Renal cortex interstitium (tissue), 11 donors: Measurements from ENCODE around the gene R3HDM2. TPM values are rescaled to one million over a fixed set of nuclear protein-coding genes. Genes with fewer than 3 reads are reported as not detected.
A peak's percentile ranks its signal among the peaks of the same experiment; 100 is the strongest.

Source experiments
- DNase-seq, 11 donors: peaks; one replicate each; pipeline ENCODE4 v3.0.0-alpha.2; 2013; ENCODE audit warnings: low read depth in 9 of 11, low spot score in 4 of 11; ENCODE audit errors: extremely low read depth in 1 of 11
- polyA plus RNA-seq, 3 donors: library from polyadenylated mRNA; unstranded; fragments of 120-200 nt; gene quantifications; one replicate each; pipeline ENCODE4 v1.2.1, GENCODE V29; 2013; ENCODE audit not compliant: insufficient read length in 3 of 3

Gene R3HDM2
- polyA plus RNA-seq, 3 donors = 62.4 to 109 (median 81.4) TPM

GRCh38 chr12:57240926-57241401, 189.9 kb downstream of the R3HDM2 start:
- no peak for DNase-seq

- DNase-seq = no peak
Observed at GRCh38 chr12:57240066-57240921, 190.5 kb downstream of the R3HDM2 start.

DNA sequence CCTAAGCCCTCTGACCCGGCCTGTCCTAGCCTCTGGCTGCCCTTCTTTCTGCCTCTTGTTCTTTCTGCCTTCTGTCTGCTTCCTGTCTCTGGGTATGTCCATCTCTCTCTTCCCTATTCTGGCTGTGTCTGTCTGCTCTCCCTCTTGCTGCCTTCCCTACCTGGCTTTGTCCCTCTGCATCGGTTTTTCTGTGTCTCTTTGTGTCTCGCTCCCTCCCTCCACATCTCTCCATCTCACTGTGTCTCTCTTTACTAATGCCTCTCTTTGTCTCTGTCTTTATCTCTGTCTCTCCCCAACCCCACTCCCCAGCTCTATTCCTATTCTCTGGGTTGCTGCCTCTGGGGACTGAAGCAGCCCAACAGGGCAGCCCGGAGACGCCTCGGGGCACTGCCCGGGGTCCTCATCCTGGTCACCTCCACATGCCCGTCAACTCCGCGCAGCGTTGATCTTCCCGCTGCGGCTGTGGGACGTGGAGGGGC, 191.2 kb downstream of the R3HDM2 start:
- DNase-seq = no peak

- DNase-seq = peak in 9 of 11 donors; percentile 59 to 85 (median 73)
Observed at GRCh38 chr12:57238854-57239554, 191.8 kb downstream of the R3HDM2 start.

- DNase-seq = no peak
Observed at GRCh38 chr12:57237932-57238853, 192.7 kb downstream of the R3HDM2 start.

DNA sequence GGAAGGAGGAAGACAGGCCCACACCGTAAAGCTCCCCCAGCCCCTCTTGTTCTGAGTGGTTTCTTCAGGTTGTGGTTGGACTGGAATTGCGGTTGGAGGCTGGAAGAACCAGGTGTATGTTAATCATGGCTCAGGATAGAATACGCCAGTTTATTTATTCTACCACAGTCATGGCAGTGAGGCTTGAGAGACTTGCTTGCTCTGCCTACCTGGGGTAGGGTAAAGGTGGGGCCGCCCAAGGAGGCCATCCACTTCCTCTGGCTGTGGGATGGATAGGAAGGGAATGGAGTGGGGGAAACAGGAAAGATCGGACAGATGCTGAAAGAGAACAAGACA, 193.3 kb downstream of the R3HDM2 start:
- DNase-seq = no peak

DNA sequence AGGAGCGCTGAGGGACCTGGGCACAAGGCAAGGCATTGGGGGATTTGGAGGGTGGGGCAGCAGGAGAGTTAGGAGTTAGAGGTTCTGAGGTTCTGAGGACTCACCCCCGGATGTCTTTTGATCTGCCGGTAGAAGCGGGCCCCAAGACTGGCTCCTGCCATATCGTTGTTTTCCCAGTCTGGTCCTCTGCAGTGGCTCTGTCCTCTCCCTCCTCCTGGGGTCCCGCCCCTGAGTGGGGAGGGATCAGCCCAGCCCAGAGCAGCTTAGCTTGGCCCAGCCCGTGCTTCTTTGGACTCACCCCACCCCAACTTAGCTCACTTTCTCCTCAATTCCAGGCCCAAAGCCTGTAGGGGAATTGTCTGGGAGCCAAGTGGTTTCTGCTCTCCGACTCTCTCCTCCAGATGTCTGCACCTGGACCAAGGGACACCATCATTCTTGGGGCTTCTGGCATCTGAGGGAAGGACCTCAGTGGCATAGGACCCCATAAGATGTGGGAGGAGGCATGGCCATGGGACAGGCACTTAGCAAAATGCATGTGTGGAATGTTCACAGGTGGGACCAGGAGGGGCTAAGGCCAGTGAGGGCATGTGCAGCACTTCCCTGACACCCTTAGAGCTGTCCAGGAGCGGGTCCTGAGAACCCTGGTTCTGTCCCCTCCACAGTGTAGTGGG, 193.8 kb downstream of the R3HDM2 start:
- DNase-seq = no peak

GRCh38 chr12:57236201-57236924, 194.5 kb downstream of the R3HDM2 start:
- no peak for DNase-seq

DNA sequence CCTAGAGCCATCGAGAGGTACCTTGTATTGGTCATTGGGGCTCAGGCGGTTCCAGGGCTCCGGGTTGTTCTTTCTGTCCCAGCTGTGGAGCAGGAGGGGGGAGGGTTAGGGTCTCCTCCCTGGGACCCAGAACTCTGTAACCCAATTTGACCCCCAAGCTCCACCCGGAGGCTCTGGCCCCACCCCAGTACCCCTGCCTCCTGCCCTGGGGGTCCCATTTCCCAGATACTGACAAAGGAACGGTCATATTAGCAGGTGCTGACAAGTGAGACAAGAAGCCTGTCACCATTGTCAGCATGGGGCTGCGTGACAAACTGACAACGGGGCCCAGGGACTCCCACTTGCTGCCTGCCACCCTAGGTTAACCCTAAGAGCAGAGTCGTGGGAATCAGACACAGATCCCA, 195.1 kb downstream of the R3HDM2 start:
- DNase-seq = no peak

GRCh38 chr12:57235017-57235727, 195.7 kb downstream of the R3HDM2 start:
- DNase-seq = peak in 2 of 11 donors; percentile 54 to 63

DNA sequence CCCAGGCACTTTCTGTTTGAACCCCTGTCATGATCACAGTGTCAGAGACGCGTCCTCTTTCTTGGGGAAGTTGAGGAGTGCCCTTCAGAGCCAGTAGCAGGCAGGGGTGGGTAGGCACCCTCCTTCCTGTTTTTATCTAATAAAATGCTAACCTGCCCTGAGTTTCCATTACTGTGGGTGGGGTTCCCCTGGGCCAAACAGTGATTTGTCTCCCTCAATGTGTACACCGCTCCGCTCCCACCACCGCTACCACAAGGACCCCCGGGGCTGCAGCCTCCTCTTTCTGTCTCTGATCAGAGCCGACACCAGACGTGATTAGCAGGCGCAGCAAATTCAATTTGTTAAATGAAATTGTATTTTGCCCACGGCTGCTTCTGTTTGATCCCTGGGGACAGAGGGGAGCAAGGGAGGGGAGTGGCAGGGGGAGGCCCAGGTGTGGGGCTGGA, 196.2 kb downstream of the R3HDM2 start:
- DNase-seq = no peak

DNA sequence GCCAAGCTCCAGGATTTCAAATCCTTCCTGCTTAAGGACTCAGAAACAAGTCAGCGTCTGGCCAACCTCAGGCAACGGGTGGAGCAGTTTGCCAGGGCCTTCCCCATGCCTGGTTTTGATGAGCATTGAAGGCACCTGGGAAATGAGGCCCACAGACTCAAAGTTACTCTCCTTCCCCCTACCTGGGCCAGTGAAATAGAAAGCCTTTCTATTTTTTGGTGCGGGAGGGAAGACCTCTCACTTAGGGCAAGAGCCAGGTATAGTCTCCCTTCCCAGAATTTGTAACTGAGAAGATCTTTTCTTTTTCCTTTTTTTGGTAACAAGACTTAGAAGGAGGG, 196.6 kb downstream of the R3HDM2 start:
- no peak for DNase-seq

GRCh38 chr12:57233357-57234232, 197.2 kb downstream of the R3HDM2 start:
- DNase-seq = no peak

GRCh38 chr12:57232156-57232756, 198.6 kb downstream of the R3HDM2 start:
- DNase-seq = no peak

DNA sequence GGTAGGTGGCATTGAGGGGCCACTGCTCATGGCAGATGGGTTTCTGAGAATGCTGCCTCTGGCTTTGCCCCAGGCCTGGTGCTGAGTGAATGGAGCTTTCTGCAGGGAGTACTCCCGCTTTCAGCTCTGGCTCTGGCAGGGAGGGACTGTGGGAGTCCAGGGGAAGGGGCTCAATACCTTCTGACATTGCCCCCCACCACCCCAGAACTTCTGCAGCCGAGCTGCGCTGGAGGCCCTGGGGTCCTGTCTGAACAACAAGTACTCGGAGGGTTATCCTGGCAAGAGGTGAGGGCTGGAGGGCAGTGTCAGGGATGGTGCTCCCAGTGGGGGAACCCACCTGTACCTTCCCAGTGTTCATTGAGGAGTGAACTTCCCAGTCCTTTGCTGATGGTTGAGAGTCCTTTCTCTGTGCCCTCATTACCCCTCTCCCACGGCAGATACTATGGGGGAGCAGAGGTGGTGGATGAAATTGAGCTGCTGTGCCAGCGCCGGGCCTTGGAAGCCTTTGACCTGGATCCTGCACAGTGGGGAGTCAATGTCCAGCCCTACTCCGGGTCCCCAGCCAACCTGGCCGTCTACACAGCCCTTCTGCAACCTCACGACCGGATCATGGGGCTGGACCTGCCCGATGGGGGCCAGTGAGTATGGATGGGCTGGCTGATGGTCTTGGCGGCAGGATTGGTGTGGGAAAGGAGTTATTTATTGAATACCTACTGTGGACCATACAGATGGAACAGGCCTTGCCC, 199.4 kb downstream of the R3HDM2 start:
- DNase-seq = no peak
